Fibroblast of lung (primary cell): ENCODE data around the gene SYTL3. TPM values are rescaled to one million over a fixed set of nuclear protein-coding genes. Genes with fewer than 3 reads are reported as not detected.
A peak's percentile ranks its signal among the peaks of the same experiment; 100 is the strongest.

Experiments used
- DNase-seq, 2 donors: peaks; one replicate each; pipeline versions ENCODE4 v3.0.0 to v3.0.0-alpha.2; 2010; ENCODE audit warnings: low read depth in 2 of 2
- H2AFZ ChIP-seq: 2 replicates; pipeline ENCODE4 v1.5.1; 2012; ENCODE audit warnings: low read length, control low read depth, inconsistent platforms
- H3K27ac ChIP-seq: 2 replicates; pipeline ENCODE4 v1.5.1; 2011; ENCODE audit warnings: low read length, control low read depth; ENCODE audit not compliant: insufficient read depth
- H3K27me3 ChIP-seq: 2 replicates; pipeline ENCODE4 v1.5.1; 2011; ENCODE audit warnings: mild to moderate bottlenecking, low read length; ENCODE audit not compliant: control insufficient read depth, insufficient read depth
- H3K36me3 ChIP-seq: 2 replicates; pipeline ENCODE4 v1.5.1; 2011; ENCODE audit warnings: low read length; ENCODE audit not compliant: control insufficient read depth, insufficient read depth
- H3K4me1 ChIP-seq: 2 replicates; pipeline ENCODE4 v1.5.1; 2011; ENCODE audit warnings: low read length; ENCODE audit not compliant: control insufficient read depth, insufficient read depth; ENCODE audit errors: extremely low read depth
- H3K4me2 ChIP-seq: 2 replicates; pipeline ENCODE4 v1.5.1; 2011; ENCODE audit warnings: low read length, control low read depth; ENCODE audit not compliant: insufficient read depth; ENCODE audit errors: extremely low read depth
- H3K4me3 ChIP-seq, 4 experiments: fragments of 200-600 bp in 1 of 4; sonication (generic) in 1 of 4; replicated peaks in 1 of 4; 2 replicates each; pipeline ENCODE4 v1.5.1; 2011 to 2016; ENCODE audit warnings: low read length in 4 of 4, low read depth in 3 of 4, mild to moderate bottlenecking in 3 of 4, control low read depth in 2 of 4, inconsistent platforms in 1 of 4, mixed read lengths in 1 of 4; ENCODE audit not compliant: insufficient read depth in 1 of 4; ENCODE audit errors: control extremely low read depth in 1 of 4
- H3K79me2 ChIP-seq: 2 replicates; pipeline ENCODE4 v1.5.1; 2012; ENCODE audit warnings: mild to moderate bottlenecking, low read length, inconsistent platforms; ENCODE audit not compliant: control insufficient read depth, insufficient read depth
- H3K9ac ChIP-seq: 2 replicates; pipeline ENCODE4 v1.5.1; 2011; ENCODE audit warnings: mild to moderate bottlenecking, low read length, control low read depth; ENCODE audit not compliant: insufficient read depth
- H3K9me3 ChIP-seq: 2 replicates; pipeline ENCODE4 v1.5.1; 2012; ENCODE audit warnings: low read depth, low read length; ENCODE audit not compliant: control insufficient read depth, insufficient read depth
- H4K20me1 ChIP-seq: 2 replicates; pipeline ENCODE4 v1.5.1; 2011; ENCODE audit warnings: low read length; ENCODE audit not compliant: control insufficient read depth, insufficient read depth; ENCODE audit errors: extremely low read depth
- EZH2 ChIP-seq: IDR thresholded peaks from 2 replicates; pipeline ENCODE4 v1.5.1; 2012; ENCODE audit warnings: low read length, control low read depth, mild to moderate bottlenecking; ENCODE audit errors: missing control alignments
- polyA plus RNA-seq, 2 donors: library from polyadenylated mRNA; depleted of rRNA in 1 of 2; stranded (reverse) in 1 of 2; unstranded in 1 of 2; fragments of >200 nt; gene quantifications; 2 replicates each; pipeline ENCODE4 v1.2.1, GENCODE V29; 2011 to 2012; ENCODE audit warnings: missing spikeins in 1 of 2
- total RNA-seq: library from RNA; depleted of rRNA; stranded (reverse); fragments of >200 nt; gene quantifications from 2 replicates; pipeline ENCODE4 v1.2.1, GENCODE V29; 2014
- TF ChIP-seq, protein P1 (sequence below), 2 donors: IDR thresholded peaks in 1 of 2; conservative IDR thresholded peaks in 1 of 2; 1 replicate in 1 of 2; 2 replicates in 1 of 2; pipeline ENCODE4 v1.5.1; 2011 to 2012; ENCODE audit warnings: low read length in 2 of 2, control low read depth in 1 of 2, inconsistent platforms in 1 of 2, low read depth in 1 of 2, mild to moderate bottlenecking in 1 of 2

SYTL3 gene
- total and polyA plus RNA-seq, 2 donors (not counting 1 experiment from before 2014, with no cell fraction given) = 0.76 to 4.6 TPM

GRCh38 chr6:158793432-158793831, 143.6 kb downstream of the SYTL3 start:
- Histone ChIP-seq H3K27me3 (no peaks in the 10 kb centered on the region), H3K36me3 (no peaks in the 10 kb centered on the region), H3K4me3 (no peak overlapping the region), H4K20me1 (no peaks in the 10 kb centered on the region), H3K27ac (no peak overlapping the region), H3K79me2 (peaks cover 87% of the 10 kb centered on the region), H3K9ac (no peak overlapping the region), H3K9me3 (no peaks in the 10 kb centered on the region), H2AFZ (no peak overlapping the region), H3K4me1 (peaks cover 2% of the 10 kb centered on the region), H3K4me2 (no peak overlapping the region)
- DNase-seq = peak; percentile 61 to 69
- TF ChIP-seq, protein P1, sequence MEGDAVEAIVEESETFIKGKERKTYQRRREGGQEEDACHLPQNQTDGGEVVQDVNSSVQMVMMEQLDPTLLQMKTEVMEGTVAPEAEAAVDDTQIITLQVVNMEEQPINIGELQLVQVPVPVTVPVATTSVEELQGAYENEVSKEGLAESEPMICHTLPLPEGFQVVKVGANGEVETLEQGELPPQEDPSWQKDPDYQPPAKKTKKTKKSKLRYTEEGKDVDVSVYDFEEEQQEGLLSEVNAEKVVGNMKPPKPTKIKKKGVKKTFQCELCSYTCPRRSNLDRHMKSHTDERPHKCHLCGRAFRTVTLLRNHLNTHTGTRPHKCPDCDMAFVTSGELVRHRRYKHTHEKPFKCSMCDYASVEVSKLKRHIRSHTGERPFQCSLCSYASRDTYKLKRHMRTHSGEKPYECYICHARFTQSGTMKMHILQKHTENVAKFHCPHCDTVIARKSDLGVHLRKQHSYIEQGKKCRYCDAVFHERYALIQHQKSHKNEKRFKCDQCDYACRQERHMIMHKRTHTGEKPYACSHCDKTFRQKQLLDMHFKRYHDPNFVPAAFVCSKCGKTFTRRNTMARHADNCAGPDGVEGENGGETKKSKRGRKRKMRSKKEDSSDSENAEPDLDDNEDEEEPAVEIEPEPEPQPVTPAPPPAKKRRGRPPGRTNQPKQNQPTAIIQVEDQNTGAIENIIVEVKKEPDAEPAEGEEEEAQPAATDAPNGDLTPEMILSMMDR (conservative IDR thresholded peaks at IDR 0.05 in 1 of 2, IDR thresholded peaks at IDR 0.05 in 1 of 2; ENCODE audit: low read depth in 1 of 2, low read length in 2 of 2) = peak; percentile 44 to 58
- TF ChIP-seq EZH2 = no peak

DNA sequence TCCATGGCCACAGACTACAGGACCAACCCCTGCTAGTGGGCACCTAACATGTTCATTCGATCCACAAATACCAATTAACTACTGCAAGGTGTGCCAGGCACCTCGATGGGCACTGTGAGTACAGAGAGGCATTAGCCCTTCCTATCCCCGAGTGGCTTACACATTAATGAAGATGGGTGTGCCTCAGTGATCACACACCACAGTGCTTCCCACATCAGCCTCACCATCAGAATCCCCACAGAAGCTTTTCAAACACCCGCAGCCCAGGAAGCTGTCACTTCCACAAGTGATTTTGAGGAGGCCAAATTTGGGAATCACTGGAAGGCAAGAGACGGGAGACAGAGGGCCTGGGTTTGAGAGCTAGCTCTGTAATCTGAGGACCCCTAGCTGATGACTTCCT, 145.7 kb downstream of the SYTL3 start:
- H4K20me1 ChIP-seq = no peaks in the 10 kb centered on the region

DNA sequence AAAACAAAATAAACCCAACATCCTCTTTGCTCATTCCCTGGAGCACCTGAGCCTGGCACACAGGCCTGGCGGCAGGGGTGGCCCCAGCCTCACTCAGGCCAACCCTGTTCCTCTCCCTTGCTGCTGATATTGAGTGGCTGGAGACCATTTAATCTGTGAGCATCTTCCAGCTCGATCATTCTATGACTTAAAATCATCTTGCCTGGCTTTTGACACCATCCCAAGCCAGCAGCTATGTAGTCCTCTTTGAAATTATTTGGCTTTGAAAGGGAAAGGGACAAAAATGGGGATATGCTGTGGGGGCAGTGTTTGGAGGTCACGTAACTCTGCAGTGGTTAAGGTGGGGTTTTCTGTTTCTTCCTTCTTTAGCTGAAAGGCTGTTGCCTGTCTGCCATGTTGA, 146.5 kb downstream of the SYTL3 start:
- Histone ChIP-seq H3K36me3 (no peaks in the 10 kb centered on the region), H3K27ac (no peak overlapping the region), H3K79me2 (peaks cover 93% of the 10 kb centered on the region), H3K4me3 (no peak overlapping the region), H3K4me2 (no peak overlapping the region), H2AFZ (no peak overlapping the region), H3K9me3 (no peaks in the 10 kb centered on the region), H3K9ac (no peak overlapping the region), H4K20me1 (no peaks in the 10 kb centered on the region), H3K4me1 (peaks cover 14% of the 10 kb centered on the region), H3K27me3 (no peaks in the 10 kb centered on the region)
- TF ChIP-seq, protein P1 (conservative IDR thresholded peaks at IDR 0.05 in 1 of 2, IDR thresholded peaks at IDR 0.05 in 1 of 2; ENCODE audit: low read depth in 1 of 2, low read length in 2 of 2) = no peak
- TF ChIP-seq EZH2 = no peak
- no peak for DNase-seq

More for the DNA sequence above, 145.7 kb downstream of the SYTL3 start:
- Histone ChIP-seq H3K27ac (no peak overlapping the region), H2AFZ (no peak overlapping the region), H3K27me3 (no peaks in the 10 kb centered on the region), H3K4me1 (peaks cover 14% of the 10 kb centered on the region), H3K9me3 (no peaks in the 10 kb centered on the region), H3K79me2 (peaks cover 93% of the 10 kb centered on the region), H3K9ac (no peak overlapping the region), H3K4me2 (no peak overlapping the region), H3K4me3 (no peak overlapping the region), H3K36me3 (no peaks in the 10 kb centered on the region)
- no peak for TF ChIP-seq EZH2
- TF ChIP-seq, protein P1 (conservative IDR thresholded peaks at IDR 0.05 in 1 of 2, IDR thresholded peaks at IDR 0.05 in 1 of 2; ENCODE audit: low read depth in 1 of 2, low read length in 2 of 2) = no peak
- no peak for DNase-seq
